Spinal cord (tissue), 10 donors: ENCODE measurements around the gene RAB27A. TPM values are rescaled to one million over a fixed set of nuclear protein-coding genes. Genes with fewer than 3 reads are reported as not detected.

Source experiments
- DNase-seq, 6 donors: peaks; one replicate each; pipeline versions ENCODE4 v3.0.0 to v3.0.0-alpha.2; 2013 to 2015; ENCODE audit warnings: low spot score in 6 of 6, low read depth in 4 of 6
- H3K27ac ChIP-seq: one replicate; pipeline ENCODE4 v1.5.1; 2013; ENCODE audit warnings: low read depth, low read length, control low read depth
- H3K27me3 ChIP-seq: one replicate; pipeline ENCODE4 v1.6.1; 2013; ENCODE audit warnings: low read length; ENCODE audit not compliant: control insufficient read depth, insufficient read depth
- H3K36me3 ChIP-seq: one replicate; pipeline ENCODE4 v1.6.1; 2013; ENCODE audit warnings: low read length; ENCODE audit not compliant: control insufficient read depth, insufficient read depth
- H3K4me1 ChIP-seq: one replicate; pipeline ENCODE4 v1.6.1; 2013; ENCODE audit warnings: low read length; ENCODE audit not compliant: control insufficient read depth, insufficient read depth
- H3K4me3 ChIP-seq: one replicate; pipeline ENCODE4 v1.5.1; 2013; ENCODE audit warnings: low read depth, low read length, control low read depth
- H3K9me3 ChIP-seq: one replicate; pipeline ENCODE4 v1.6.1; 2013; ENCODE audit warnings: low read length; ENCODE audit not compliant: control insufficient read depth, insufficient read depth
- WGBS: methylation state at CpG from one replicate; pipeline ENCODE4 v1.1.5; 2013; ENCODE audit warnings: missing lambda C conversion rate; ENCODE audit not compliant: insufficient coverage; 5-methylcytosine and 5-hydroxymethylcytosine counted together
- long read RNA-seq, 4 donors: transcript quantifications; one replicate each; lab custom pipeline, GENCODE V29; 2026
- polyA plus RNA-seq, 2 donors: library from polyadenylated mRNA; unstranded; fragments of 120-200 nt; gene quantifications; one replicate each; pipeline ENCODE4 v1.2.1, GENCODE V29; 2013; ENCODE audit not compliant: insufficient read length in 2 of 2
- total RNA-seq, 2 donors: library from RNA; depleted of rRNA in 1 of 2; stranded (reverse); fragments of 120-200 nt in 1 of 2; fragments of >200 nt in 1 of 2; gene quantifications; one replicate each; pipeline versions ENCODE4 v1.2.3 to v1.2.4, GENCODE V29; 2013 to 2014
- donor health status: healthy.

RAB27A gene
- total RNA-seq = 1 to 10 TPM; 7.3 to 8.4 TPM
- polyA plus RNA-seq = 1 to 10 TPM; 4.3 to 6.8 TPM
- long read RNA-seq, donor 1 = 0 reads
- long read RNA-seq, donor 2 = 0 reads
- long read RNA-seq, donor 3 = 0 reads
- long read RNA-seq, donor 4, transcript RAB27A-201 (7 exons, 3,446 nt) = major isoform, 7 of 7 reads
- long read RNA-seq, donor 4, partial matches to known transcripts = 0 of 7 reads
- long read RNA-seq, donor 4, other reads (novel, unspliced or antisense) = 0 of 7 reads

DNA sequence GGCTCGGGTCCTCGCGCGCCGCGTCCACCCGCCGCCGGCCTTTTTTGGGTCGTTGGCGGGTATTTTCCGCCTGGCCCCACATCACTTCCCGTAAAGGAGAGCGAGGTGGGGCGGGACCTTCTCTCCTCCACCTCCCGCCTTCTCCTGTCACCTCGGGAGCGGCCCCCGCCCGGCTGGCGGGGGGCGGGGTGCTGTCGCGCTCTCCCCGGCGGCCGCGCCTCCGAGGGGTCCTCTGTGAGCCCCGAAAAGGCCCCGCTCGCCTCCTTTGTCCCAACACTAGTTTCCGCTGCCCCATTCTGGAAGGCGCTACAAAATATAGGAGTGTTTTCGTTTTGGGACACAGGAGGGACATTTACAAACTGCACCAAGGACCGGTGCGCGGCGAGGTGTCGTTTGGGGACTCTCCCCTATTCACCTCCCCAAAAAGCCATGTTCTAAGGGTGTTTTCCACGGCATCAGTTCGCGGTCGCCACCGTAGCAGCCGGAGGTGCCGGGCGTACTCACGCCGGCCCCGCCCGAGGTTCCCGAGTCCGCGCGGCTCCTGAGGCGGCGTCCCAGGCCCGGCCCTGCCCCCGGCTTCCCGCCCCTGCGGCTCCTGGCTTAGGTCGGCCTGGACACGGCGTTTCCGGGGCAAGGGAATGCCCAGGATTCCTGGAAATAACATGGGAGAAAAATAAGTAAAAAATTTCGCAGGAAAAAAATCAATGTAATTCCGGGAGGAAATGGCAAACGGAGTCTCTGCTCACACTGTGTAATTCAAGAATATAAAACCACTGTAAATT, at the start of gene RAB27A:
RAB27A (minus strand) TSS at position 68 of the 782 bp plus-strand sequence. CDS start 54,879 bp downstream, outside the sequence.
- WGBS = under 1% methylated on average over 59 of the region's 69 CpGs
- H3K4me3 ChIP-seq = peak within 1 kb of the TSS; percentile 77
- no peaks in the 10 kb centered on the region for H3K36me3 ChIP-seq
- H3K27me3 ChIP-seq = no peaks in the 10 kb centered on the region
- no peaks in the 10 kb centered on the region for H3K9me3 ChIP-seq
- peak within 1 kb of the TSS; percentile 70 for H3K27ac ChIP-seq
- DNase-seq = peak in 3 of 6 donors; percentile 17 to 65 (median 27)
- H3K4me1 ChIP-seq = peaks cover 11% of the 10 kb centered on the region

GRCh38 chr15:55337160-55337559, 47.5 kb upstream of the RAB27A start:
- Histone ChIP-seq H3K4me1 (no peaks in the 10 kb centered on the region), H3K4me3 (no peak overlapping the region), H3K27me3 (no peaks in the 10 kb centered on the region), H3K27ac (no peak overlapping the region), H3K36me3 (peaks cover 11% of the 10 kb centered on the region), H3K9me3 (no peaks in the 10 kb centered on the region)
- WGBS = no CpG with 5 or more reads among the region's 1 CpG
- no peak for DNase-seq

DNA sequence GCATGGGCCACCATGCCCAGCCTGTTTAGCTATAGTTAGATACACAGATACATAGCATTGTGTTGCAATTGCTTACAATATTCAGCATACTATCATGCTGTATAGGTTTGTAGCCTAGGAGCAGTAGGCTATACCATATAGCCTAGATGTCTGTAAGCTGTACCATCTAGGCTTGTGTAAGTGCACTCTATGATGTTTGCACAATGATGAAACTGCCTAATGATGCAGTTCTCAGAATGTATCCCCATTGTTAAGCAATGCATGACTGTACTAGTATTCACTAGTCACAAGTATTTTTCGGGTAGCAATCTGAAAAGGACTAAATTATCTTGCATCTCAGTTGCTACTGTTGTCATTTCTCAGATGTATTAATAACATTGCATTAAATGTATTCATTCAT, 45.4 kb upstream of the RAB27A start:
- H3K4me3 ChIP-seq = no peak overlapping the region
- no peak for DNase-seq
- WGBS = no CpG with 5 or more reads among the region's 1 CpG
- H3K27me3 ChIP-seq = no peaks in the 10 kb centered on the region
- no peaks in the 10 kb centered on the region for H3K4me1 ChIP-seq
- H3K27ac ChIP-seq = no peak overlapping the region
- H3K36me3 ChIP-seq = peaks cover 19% of the 10 kb centered on the region
- no peaks in the 10 kb centered on the region for H3K9me3 ChIP-seq

GRCh38 chr15:55334371-55334770, 44.8 kb upstream of the RAB27A start:
- no CpG with 5 or more reads among the region's 5 CpGs for WGBS
- H3K36me3 ChIP-seq = peaks cover 19% of the 10 kb centered on the region
- no peaks in the 10 kb centered on the region for H3K27me3 ChIP-seq
- H3K9me3 ChIP-seq = no peaks in the 10 kb centered on the region
- H3K27ac ChIP-seq = no peak overlapping the region
- no peak overlapping the region for H3K4me3 ChIP-seq
- no peaks in the 10 kb centered on the region for H3K4me1 ChIP-seq
- DNase-seq = no peak

- H3K4me1 ChIP-seq = no peaks in the 10 kb centered on the region
- H3K27ac ChIP-seq = no peak overlapping the region
- no CpG with 5 or more reads among the region's 1 CpG for WGBS
- no peaks in the 10 kb centered on the region for H3K9me3 ChIP-seq
- H3K27me3 ChIP-seq = no peaks in the 10 kb centered on the region
- H3K4me3 ChIP-seq = no peak overlapping the region
- peaks cover 15% of the 10 kb centered on the region for H3K36me3 ChIP-seq
- no peak for DNase-seq
These were observed 37.8 kb upstream of the RAB27A start for GRCh38 chr15:55327387-55327786.

DNA sequence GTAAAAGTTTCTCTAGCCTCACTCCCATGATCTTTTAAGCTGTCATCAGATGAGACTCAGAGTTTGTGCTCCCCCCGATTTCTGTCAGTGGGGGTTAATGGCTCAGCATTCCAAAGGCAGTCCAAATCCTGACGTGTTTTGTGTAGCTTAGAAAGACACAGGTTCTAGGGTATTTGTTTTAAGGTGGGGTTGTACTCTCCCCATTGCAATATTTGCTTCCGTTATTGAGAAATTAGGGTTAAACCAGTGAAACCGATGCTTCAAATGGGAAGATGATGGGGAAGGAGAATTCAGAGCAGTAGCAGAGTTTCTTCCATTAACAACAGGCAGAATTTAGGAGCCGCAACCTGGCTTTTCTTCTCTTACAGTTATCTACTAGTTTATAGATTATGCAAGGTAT, 32.9 kb upstream of the RAB27A start:
- H3K4me1 ChIP-seq = peaks cover 8% of the 10 kb centered on the region
- no peak overlapping the region for H3K4me3 ChIP-seq
- DNase-seq = no peak
- H3K9me3 ChIP-seq = no peaks in the 10 kb centered on the region
- H3K27me3 ChIP-seq = no peaks in the 10 kb centered on the region
- H3K27ac ChIP-seq = no peak overlapping the region
- 39% methylated on average over 2 of the region's 5 CpGs for WGBS
- H3K36me3 ChIP-seq = peaks cover 7% of the 10 kb centered on the region

DNA sequence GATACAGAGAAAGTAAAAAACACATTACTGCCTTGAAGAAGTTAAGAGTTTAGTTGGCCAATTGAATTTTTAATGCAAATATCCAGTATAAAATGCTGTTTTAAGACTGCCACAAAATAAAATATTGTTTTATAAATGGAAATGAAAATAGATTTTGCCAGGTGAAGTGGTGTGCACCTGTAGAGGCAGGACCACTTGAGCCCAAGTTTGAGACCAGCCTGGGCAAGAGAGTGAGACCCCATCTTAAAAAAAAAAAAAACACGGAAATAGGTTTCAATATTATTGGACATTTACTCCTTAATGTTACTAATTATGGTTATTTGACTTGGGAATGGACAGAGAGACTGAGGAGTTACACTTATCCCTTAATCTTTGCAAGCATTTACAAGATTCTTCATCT, 31.4 kb upstream of the RAB27A start:
- Histone ChIP-seq H3K27ac (no peak overlapping the region), H3K4me1 (peaks cover 8% of the 10 kb centered on the region), H3K36me3 (peaks cover 4% of the 10 kb centered on the region), H3K9me3 (no peaks in the 10 kb centered on the region), H3K27me3 (no peaks in the 10 kb centered on the region), H3K4me3 (no peak overlapping the region)
- DNase-seq = no peak
- no CpG with 5 or more reads among the region's 1 CpG for WGBS

DNA sequence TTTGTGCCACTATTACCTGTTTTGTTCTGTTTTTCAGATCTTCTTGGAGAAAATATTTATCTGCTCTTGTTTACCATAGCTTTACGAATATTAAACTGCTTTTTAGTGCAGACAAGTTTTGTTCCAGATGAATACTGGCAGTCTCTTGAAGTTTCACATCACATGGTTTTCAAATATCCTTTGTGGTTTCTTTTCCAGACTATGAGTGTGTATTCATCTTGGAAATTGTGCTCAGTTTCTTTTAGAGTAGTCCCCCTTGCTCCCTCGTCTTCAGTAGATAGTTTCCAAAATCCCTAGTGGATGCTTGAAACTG, 30.6 kb upstream of the RAB27A start:
- Histone ChIP-seq H3K27me3 (no peaks in the 10 kb centered on the region), H3K4me1 (peaks cover 8% of the 10 kb centered on the region), H3K9me3 (no peaks in the 10 kb centered on the region), H3K36me3 (no peaks in the 10 kb centered on the region), H3K4me3 (no peak overlapping the region), H3K27ac (no peak overlapping the region)
- no peak for DNase-seq
- no CpG with 5 or more reads among the region's 2 CpGs for WGBS

DNA sequence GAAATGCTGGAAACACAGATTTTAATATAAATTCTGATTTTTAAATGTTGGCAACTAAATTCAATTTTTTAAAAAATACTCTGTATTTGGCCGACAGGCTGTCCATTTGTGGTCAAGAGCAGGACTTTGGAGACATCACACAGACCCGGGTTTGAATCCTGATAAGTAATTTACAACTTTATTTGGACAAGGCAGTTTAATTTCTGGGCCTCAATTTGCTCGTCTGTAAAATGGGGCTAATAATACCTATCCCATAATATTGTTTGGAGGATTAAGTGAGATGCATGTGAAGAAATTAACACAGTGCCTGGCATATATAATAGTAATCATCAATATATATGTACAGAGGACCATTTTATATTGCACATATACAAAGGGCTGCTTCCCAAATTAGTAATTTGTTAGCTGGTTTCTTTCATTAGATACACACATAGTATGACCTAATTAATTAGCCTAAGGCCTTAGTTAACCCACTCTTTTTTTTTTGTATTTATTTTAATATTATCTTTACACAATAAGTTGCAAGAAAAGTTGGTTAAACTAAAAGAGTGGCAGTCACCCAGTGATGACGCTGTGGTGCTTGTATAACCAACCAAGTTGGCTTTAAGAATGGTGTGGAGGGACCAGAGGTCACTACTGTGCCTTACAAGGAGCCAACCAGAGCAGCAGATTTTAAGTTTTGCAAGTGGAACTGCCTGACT, 30.1 kb upstream of the RAB27A start:
- Histone ChIP-seq H3K4me1 (peaks cover 8% of the 10 kb centered on the region), H3K9me3 (no peaks in the 10 kb centered on the region), H3K4me3 (peak overlapping the region; percentile 97), H3K27ac (peak overlapping the region; percentile 84), H3K27me3 (no peaks in the 10 kb centered on the region), H3K36me3 (no peaks in the 10 kb centered on the region)
- no peak for DNase-seq
- WGBS = 88% methylated on average over 1 of the region's 4 CpGs
